Astrocyte (in vitro differentiated cells and primary cell): Measurements from ENCODE around the gene TENT4A. TPM values are rescaled to one million over a fixed set of nuclear protein-coding genes. Genes with fewer than 3 reads are reported as not detected.
"Not testable (repeated sequence)": the region's sequence is repeated elsewhere in the genome, so short reads cannot be mapped to it uniquely, and the experiment has no call there.

ENCODE experiments used
- DNase-seq: peaks from one replicate; pipeline ENCODE4 v3.0.0-alpha.2; 2010; ENCODE audit warnings: low read depth
- FAIRE-seq: peaks from 2 replicates; lab custom pipeline; 2011; peaks lifted over from hg19 to GRCh38; lab: Jason Lieb, UNC
- H2AFZ ChIP-seq: 2 replicates; pipeline ENCODE4 v1.6.0; 2012; ENCODE audit warnings: low read depth, low read length, inconsistent platforms
- H3K27ac ChIP-seq: 2 replicates; pipeline ENCODE4 v1.5.1; 2011; ENCODE audit warnings: low read depth, low read length, inconsistent platforms
- H3K27me3 ChIP-seq: 2 replicates; pipeline ENCODE4 v1.6.0; 2011; ENCODE audit warnings: low read length, inconsistent platforms; ENCODE audit not compliant: insufficient read depth
- H3K36me3 ChIP-seq: 2 replicates; pipeline ENCODE4 v1.5.1; 2011; ENCODE audit warnings: low read length, inconsistent platforms; ENCODE audit not compliant: insufficient read depth
- H3K4me1 ChIP-seq: 2 replicates; pipeline ENCODE4 v1.5.1; 2011; ENCODE audit warnings: low read length, inconsistent platforms; ENCODE audit not compliant: insufficient read depth
- H3K4me2 ChIP-seq: 2 replicates; pipeline ENCODE4 v1.6.0; 2012; ENCODE audit warnings: low read length, inconsistent platforms
- H3K4me3 ChIP-seq: 2 replicates; pipeline ENCODE4 v1.5.1; 2011; ENCODE audit warnings: low read depth, mild to moderate bottlenecking, low read length, inconsistent platforms; ENCODE audit not compliant: insufficient read depth
- H3K79me2 ChIP-seq: 2 replicates; pipeline ENCODE4 v1.6.0; 2012; ENCODE audit warnings: mild to moderate bottlenecking, low read length, inconsistent platforms; ENCODE audit not compliant: insufficient read depth
- H3K9ac ChIP-seq: 2 replicates; pipeline ENCODE4 v1.6.0; 2012; ENCODE audit warnings: mild to moderate bottlenecking, low read length, inconsistent platforms
- H3K9me3 ChIP-seq: 2 replicates; pipeline ENCODE4 v1.5.1; 2012; ENCODE audit warnings: low read depth, mild to moderate bottlenecking, low read length, inconsistent platforms; ENCODE audit not compliant: insufficient read depth
- H4K20me1 ChIP-seq: 2 replicates; pipeline ENCODE4 v1.6.0; 2012; ENCODE audit warnings: low read length, inconsistent platforms; ENCODE audit not compliant: insufficient read depth
- H3K27ac Mint-ChIP-seq: one replicate; pipeline ENCODE4 v1.8.0; 2021; ENCODE audit warnings: mild to moderate bottlenecking, mixed read lengths; ENCODE audit not compliant: unreplicated experiment
- H3K27me3 Mint-ChIP-seq: one replicate; pipeline ENCODE4 v1.8.0; 2021; ENCODE audit warnings: low read depth, mixed read lengths; ENCODE audit not compliant: unreplicated experiment
- H3K36me3 Mint-ChIP-seq: one replicate; pipeline ENCODE4 v1.8.0; 2021; ENCODE audit warnings: low read depth, mixed read lengths; ENCODE audit not compliant: unreplicated experiment
- H3K4me1 Mint-ChIP-seq: one replicate; pipeline ENCODE4 v1.8.0; 2021; ENCODE audit warnings: low read depth, mixed read lengths; ENCODE audit not compliant: unreplicated experiment
- H3K4me3 Mint-ChIP-seq: one replicate; pipeline ENCODE4 v1.8.0; 2021; ENCODE audit warnings: mild to moderate bottlenecking, moderate library complexity, mixed read lengths; ENCODE audit not compliant: unreplicated experiment
- H3K9me3 Mint-ChIP-seq: one replicate; pipeline ENCODE4 v1.8.0; 2021; ENCODE audit warnings: mild to moderate bottlenecking, mixed read lengths; ENCODE audit not compliant: unreplicated experiment
- EZH2 ChIP-seq: IDR thresholded peaks from 2 replicates; pipeline ENCODE4 v1.6.1; 2012; ENCODE audit warnings: mild to moderate bottlenecking, low read length, inconsistent platforms; ENCODE audit not compliant: insufficient read depth
- total RNA-seq: library from RNA; stranded (reverse); gene quantifications from 2 replicates; pipeline ENCODE4 v1.2.1, GENCODE V29; 2021
- TF ChIP-seq, protein P1 (sequence below): IDR thresholded peaks from 2 replicates; pipeline ENCODE4 v1.5.1; 2011; ENCODE audit warnings: low read depth, mild to moderate bottlenecking, inconsistent platforms, low read length, moderate library complexity; ENCODE audit not compliant: insufficient read depth

TENT4A gene
- total RNA-seq, 1 donor from 2014 or later, result 18.8 TPM

- TF ChIP-seq, protein P1, sequence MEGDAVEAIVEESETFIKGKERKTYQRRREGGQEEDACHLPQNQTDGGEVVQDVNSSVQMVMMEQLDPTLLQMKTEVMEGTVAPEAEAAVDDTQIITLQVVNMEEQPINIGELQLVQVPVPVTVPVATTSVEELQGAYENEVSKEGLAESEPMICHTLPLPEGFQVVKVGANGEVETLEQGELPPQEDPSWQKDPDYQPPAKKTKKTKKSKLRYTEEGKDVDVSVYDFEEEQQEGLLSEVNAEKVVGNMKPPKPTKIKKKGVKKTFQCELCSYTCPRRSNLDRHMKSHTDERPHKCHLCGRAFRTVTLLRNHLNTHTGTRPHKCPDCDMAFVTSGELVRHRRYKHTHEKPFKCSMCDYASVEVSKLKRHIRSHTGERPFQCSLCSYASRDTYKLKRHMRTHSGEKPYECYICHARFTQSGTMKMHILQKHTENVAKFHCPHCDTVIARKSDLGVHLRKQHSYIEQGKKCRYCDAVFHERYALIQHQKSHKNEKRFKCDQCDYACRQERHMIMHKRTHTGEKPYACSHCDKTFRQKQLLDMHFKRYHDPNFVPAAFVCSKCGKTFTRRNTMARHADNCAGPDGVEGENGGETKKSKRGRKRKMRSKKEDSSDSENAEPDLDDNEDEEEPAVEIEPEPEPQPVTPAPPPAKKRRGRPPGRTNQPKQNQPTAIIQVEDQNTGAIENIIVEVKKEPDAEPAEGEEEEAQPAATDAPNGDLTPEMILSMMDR, result no peak
- TF ChIP-seq EZH2, result no peak
- FAIRE-seq (no peak), DNase-seq (no peak)
- Histone ChIP-seq H3K9me3 (no peaks in the 10 kb centered on the region), H3K4me2 (no peak overlapping the region), H3K9ac (no peak overlapping the region), H3K27ac (no peak overlapping the region), H3K27me3 (no peaks in the 10 kb centered on the region), H3K4me1 (no peaks in the 10 kb centered on the region), H2AFZ (no peak overlapping the region), H4K20me1 (no peaks in the 10 kb centered on the region), H3K4me3 (no peak overlapping the region), H3K36me3 (peaks cover 2% of the 10 kb centered on the region), H3K79me2 (no peaks in the 10 kb centered on the region)
- no peaks in the 10 kb centered on the region for H3K27me3 Mint-ChIP-seq
- H3K4me1 Mint-ChIP-seq, result no peaks in the 10 kb centered on the region
- peaks cover 18% of the 10 kb centered on the region for H3K36me3 Mint-ChIP-seq
- H3K27ac Mint-ChIP-seq, result no peak overlapping the region
- no peaks in the 10 kb centered on the region for H3K9me3 Mint-ChIP-seq
- H3K4me3 Mint-ChIP-seq, result no peak overlapping the region
Measured at GRCh38 chr5:6667648-6668047, 45.6 kb upstream of the TENT4A start.

GRCh38 chr5:6668717-6669116 is 44.5 kb upstream of the TENT4A start:
- not testable (repeated sequence) for FAIRE-seq, H3K4me1 Mint-ChIP-seq, H3K9me3 Mint-ChIP-seq, H3K4me3 Mint-ChIP-seq, H3K9me3 ChIP-seq, H3K27me3 Mint-ChIP-seq, H3K27ac ChIP-seq, H2AFZ ChIP-seq, H3K4me3 ChIP-seq, H3K27ac Mint-ChIP-seq, H3K4me2 ChIP-seq, H4K20me1 ChIP-seq, H3K79me2 ChIP-seq, H3K27me3 ChIP-seq, DNase-seq, H3K9ac ChIP-seq, H3K36me3 ChIP-seq, H3K4me1 ChIP-seq
- H3K36me3 Mint-ChIP-seq, result peaks cover 16% of the 10 kb centered on the region

DNA sequence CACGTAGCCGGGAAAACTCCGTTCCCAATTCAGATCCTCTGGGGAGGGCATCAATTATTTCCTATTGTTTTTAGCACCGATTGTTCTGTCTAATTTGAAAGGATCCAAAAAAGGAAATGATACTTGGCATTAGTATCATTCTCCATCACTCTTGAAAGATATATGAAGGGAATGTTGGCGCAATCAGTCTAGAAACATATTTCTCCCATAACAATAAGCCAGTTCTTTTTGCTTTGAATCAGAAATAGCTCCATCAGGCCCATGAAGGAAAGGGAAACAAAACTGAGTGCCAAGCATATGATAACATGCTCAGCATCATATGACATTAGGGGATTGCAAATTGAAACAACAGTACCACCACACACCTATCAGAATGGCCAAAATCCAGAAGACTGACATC is 40.2 kb upstream of the TENT4A start:
- Mint-ChIP-seq H3K9me3 (no peaks in the 10 kb centered on the region), H3K4me1 (peaks cover 5% of the 10 kb centered on the region), H3K27ac (no peak overlapping the region), H3K27me3 (no peaks in the 10 kb centered on the region), H3K36me3 (peaks cover 12% of the 10 kb centered on the region), H3K4me3 (no peak overlapping the region)
- DNase-seq (no peak), FAIRE-seq (no peak)
- H3K79me2 ChIP-seq, result no peaks in the 10 kb centered on the region
- no peaks in the 10 kb centered on the region for H4K20me1 ChIP-seq
- no peak overlapping the region for H3K9ac ChIP-seq
- H3K27ac ChIP-seq, result no peak overlapping the region
- no peak overlapping the region for H2AFZ ChIP-seq
- no peaks in the 10 kb centered on the region for H3K4me1 ChIP-seq
- no peaks in the 10 kb centered on the region for H3K27me3 ChIP-seq
- TF ChIP-seq, protein P1, result no peak
- no peak overlapping the region for H3K4me3 ChIP-seq
- H3K9me3 ChIP-seq, result no peaks in the 10 kb centered on the region
- H3K4me2 ChIP-seq, result no peak overlapping the region
- no peaks in the 10 kb centered on the region for H3K36me3 ChIP-seq
